ENCODE data around the gene MTSS2. TPM values are rescaled to one million over a fixed set of nuclear protein-coding genes. Genes with fewer than 3 reads are reported as not detected.

Gene MTSS2
- total RNA-seq, 1 experiment from 2014 or later, result 52.0 TPM

DNA sequence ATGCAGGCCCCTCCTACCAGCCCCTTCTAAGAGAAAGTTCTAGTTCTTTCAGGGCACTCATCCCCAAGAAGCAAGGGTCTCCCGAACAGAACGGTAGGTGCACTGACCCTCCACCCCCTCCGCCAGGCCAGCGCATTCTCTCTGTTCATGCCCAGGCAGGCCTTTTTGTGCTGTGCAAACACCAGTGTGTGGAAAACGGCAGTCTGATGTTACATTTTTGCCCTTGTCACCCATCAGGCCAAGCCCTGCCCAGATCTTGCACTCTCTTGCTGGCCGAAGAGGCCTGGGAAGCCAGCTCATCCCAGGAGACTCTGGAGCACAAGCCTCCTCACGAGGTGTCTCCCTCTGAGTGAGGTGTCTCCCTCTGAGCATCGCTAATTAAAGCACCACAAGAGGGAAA lies 16.1 kb upstream of the MTSS2 start:
- Histone ChIP-seq H3K4me1 (replicated peaks; ENCODE audit: insufficient read depth) (peaks cover 29% of the 10 kb centered on the region), H3K79me2 (ENCODE audit: low read depth) (0 out of 2 replicates have a peak, but pooled peaks cover 8% of the 10 kb centered on the region), H3K36me3 (ENCODE audit: low read depth) (no peaks in the 10 kb centered on the region), H3K4me2 (no peak overlapping the region), H3K9me2 (ENCODE audit: insufficient read depth) (no peaks in the 10 kb centered on the region), H3K27me3 (ENCODE audit: insufficient read depth, low read depth) (no peaks in the 10 kb centered on the region), H4K20me1 (ENCODE audit: insufficient read depth) (no peaks in the 10 kb centered on the region), H2AFZ (no peak overlapping the region), H3K4me3 (no peak overlapping the region), H3F3A (ENCODE audit: insufficient read depth, low read depth) (peaks cover 19% of the 10 kb centered on the region), H3K27ac (no peak overlapping the region), H3K9me3 (ENCODE audit: insufficient read depth, low read depth) (no peaks in the 10 kb centered on the region)
- CTCF ChIA-PET, result no interaction called here
- no peak for TF ChIP-seq EZH2 (IDR thresholded peaks at IDR 0.05; ENCODE audit: low read depth)
- TF ChIP-seq, protein P1, sequence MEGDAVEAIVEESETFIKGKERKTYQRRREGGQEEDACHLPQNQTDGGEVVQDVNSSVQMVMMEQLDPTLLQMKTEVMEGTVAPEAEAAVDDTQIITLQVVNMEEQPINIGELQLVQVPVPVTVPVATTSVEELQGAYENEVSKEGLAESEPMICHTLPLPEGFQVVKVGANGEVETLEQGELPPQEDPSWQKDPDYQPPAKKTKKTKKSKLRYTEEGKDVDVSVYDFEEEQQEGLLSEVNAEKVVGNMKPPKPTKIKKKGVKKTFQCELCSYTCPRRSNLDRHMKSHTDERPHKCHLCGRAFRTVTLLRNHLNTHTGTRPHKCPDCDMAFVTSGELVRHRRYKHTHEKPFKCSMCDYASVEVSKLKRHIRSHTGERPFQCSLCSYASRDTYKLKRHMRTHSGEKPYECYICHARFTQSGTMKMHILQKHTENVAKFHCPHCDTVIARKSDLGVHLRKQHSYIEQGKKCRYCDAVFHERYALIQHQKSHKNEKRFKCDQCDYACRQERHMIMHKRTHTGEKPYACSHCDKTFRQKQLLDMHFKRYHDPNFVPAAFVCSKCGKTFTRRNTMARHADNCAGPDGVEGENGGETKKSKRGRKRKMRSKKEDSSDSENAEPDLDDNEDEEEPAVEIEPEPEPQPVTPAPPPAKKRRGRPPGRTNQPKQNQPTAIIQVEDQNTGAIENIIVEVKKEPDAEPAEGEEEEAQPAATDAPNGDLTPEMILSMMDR (conservative IDR thresholded peaks at IDR 0.05), result no peak
- intact Hi-C loops (cut with micrococcal nuclease; ENCODE audit: unreplicated experiment), result no loop called here
- no TSS peak for BruUV-seq (replicated peaks)
- no peak for DNase-seq
- POLR2A ChIA-PET (ENCODE audit: unreplicated experiment), result no interaction called here

DNA sequence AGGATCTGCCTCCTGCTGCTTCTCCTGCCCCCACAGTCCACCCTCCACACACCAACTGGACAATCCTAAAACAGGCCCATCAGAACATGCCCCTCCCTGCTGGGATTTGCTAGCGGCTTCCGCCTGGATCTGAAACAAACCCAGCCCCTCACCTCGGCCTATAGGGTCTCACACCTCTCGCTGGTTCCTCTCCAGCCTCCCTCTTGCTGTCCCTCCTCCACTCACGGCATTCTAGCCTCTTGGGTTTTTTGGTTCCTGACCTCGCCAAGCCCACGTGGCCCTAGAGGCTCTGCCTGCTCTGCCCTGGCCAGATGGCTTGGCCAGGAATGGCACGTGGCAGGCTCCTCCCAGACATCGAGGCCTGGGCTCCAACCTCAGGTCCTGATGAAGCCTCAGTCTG lies 15.7 kb upstream of the MTSS2 start:
- DNase-seq, result no peak
- H2AFZ ChIP-seq, result no peak overlapping the region

DNA sequence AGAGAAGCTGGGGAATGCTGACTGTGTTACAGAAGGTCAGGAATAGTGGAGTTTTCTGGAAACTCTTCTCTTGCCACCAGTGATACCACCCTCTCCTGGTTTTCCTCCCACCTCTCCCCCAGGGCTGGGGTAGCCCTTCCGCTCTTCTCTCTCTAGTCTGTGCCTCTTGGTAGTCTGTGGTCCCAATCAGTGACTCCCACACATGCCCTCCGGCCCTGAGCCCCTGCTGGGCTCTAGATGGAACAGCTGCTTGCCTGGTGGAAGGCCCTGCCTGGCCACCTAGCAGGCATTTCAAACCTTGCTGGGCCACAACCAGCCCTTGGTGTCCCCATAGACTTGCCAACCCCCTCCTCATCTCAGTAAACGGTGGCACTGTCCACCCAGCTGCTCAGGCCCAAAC lies 15.2 kb upstream of the MTSS2 start:
- Histone ChIP-seq H3K27me3 (ENCODE audit: insufficient read depth, low read depth) (no peaks in the 10 kb centered on the region), H4K20me1 (ENCODE audit: insufficient read depth) (no peaks in the 10 kb centered on the region), H3F3A (ENCODE audit: insufficient read depth, low read depth) (peaks cover 21% of the 10 kb centered on the region), H2AFZ (no peak overlapping the region), H3K9me3 (ENCODE audit: insufficient read depth, low read depth) (no peaks in the 10 kb centered on the region), H3K36me3 (ENCODE audit: low read depth) (no peaks in the 10 kb centered on the region), H3K27ac (no peak overlapping the region), H3K79me2 (ENCODE audit: low read depth) (0 out of 2 replicates have a peak, but pooled peaks cover 3% of the 10 kb centered on the region), H3K4me2 (no peak overlapping the region), H3K9me2 (ENCODE audit: insufficient read depth) (no peaks in the 10 kb centered on the region), H3K4me3 (no peak overlapping the region), H3K4me1 (replicated peaks; ENCODE audit: insufficient read depth) (peaks cover 29% of the 10 kb centered on the region)
- CTCF ChIA-PET, result no interaction called here
- intact Hi-C loops (cut with micrococcal nuclease; ENCODE audit: unreplicated experiment), result no loop called here
- TF ChIP-seq, protein P1 (conservative IDR thresholded peaks at IDR 0.05), result no peak
- no peak for TF ChIP-seq EZH2 (IDR thresholded peaks at IDR 0.05; ENCODE audit: low read depth)
- no peak for DNase-seq
- BruUV-seq (replicated peaks), result no TSS peak
- POLR2A ChIA-PET (ENCODE audit: unreplicated experiment), result no interaction called here

More for the DNA sequence above, 15.7 kb upstream of the MTSS2 start:
- H3K36me3 ChIP-seq (ENCODE audit: low read depth), result no peaks in the 10 kb centered on the region
- H3K27me3 ChIP-seq (ENCODE audit: insufficient read depth, low read depth), result no peaks in the 10 kb centered on the region
- H3K4me3 ChIP-seq, result no peak overlapping the region
- intact Hi-C loops (cut with micrococcal nuclease; ENCODE audit: unreplicated experiment), result no loop called here
- H3K9me3 ChIP-seq (ENCODE audit: insufficient read depth, low read depth), result no peaks in the 10 kb centered on the region
- peaks cover 19% of the 10 kb centered on the region for H3F3A ChIP-seq (ENCODE audit: insufficient read depth, low read depth)
- peaks cover 29% of the 10 kb centered on the region for H3K4me1 ChIP-seq (replicated peaks; ENCODE audit: insufficient read depth)
- 0 out of 2 replicates have a peak, but pooled peaks cover 8% of the 10 kb centered on the region for H3K79me2 ChIP-seq (ENCODE audit: low read depth)
- TF ChIP-seq, protein P1 (conservative IDR thresholded peaks at IDR 0.05), result no peak
- TF ChIP-seq EZH2 (IDR thresholded peaks at IDR 0.05; ENCODE audit: low read depth), result no peak
- no peak overlapping the region for H3K27ac ChIP-seq
- no peak overlapping the region for H3K4me2 ChIP-seq
- H4K20me1 ChIP-seq (ENCODE audit: insufficient read depth), result no peaks in the 10 kb centered on the region
- no TSS peak for BruUV-seq (replicated peaks)
- H3K9me2 ChIP-seq (ENCODE audit: insufficient read depth), result no peaks in the 10 kb centered on the region
- CTCF ChIA-PET, result no interaction called here
- POLR2A ChIA-PET (ENCODE audit: unreplicated experiment), result no interaction called here

Measured in PC-9 (cell line).